ENCODE measurements around the gene TECR. TPM values are rescaled to one million over a fixed set of nuclear protein-coding genes. Genes with fewer than 3 reads are reported as not detected.
"Not testable (repeated sequence)": the region's sequence is repeated elsewhere in the genome, so short reads cannot be mapped to it uniquely, and the experiment has no call there.

Gene TECR
- total and polyA plus RNA-seq, 9 donors, result 71.3 to 133 (median 104) TPM

DNA sequence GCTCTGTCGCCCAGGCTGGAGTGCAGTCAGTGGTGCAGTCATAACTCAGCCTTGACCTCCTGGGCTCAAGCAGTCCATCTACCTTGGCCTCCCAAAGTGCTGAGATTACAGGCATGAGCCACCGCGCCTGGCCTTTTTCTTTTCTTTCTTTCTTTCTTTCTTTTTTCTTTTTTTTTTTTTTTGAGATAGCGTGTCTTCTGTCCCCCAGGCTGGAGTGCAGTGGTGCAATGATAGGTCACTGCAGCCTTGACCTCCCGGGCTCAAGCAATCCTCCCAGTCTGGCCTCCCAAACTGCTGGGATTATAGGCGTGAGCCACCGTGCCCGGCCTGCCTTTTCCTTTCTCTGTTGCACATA is 22.6 kb downstream of the TECR start:
- H3K9me3 ChIP-seq (replicated peaks; ENCODE audit: control insufficient read depth, low read depth, low read length); H3K27me3 ChIP-seq (ENCODE audit: control insufficient read depth, insufficient read depth, low read length); DNase-seq; H3K4me3 ChIP-seq (ENCODE audit: low read length): not testable (repeated sequence)
- H3K27ac ChIP-seq (ENCODE audit: low read length), result peak overlapping the region; percentile 55
- H3K36me3 ChIP-seq (ENCODE audit: control insufficient read depth, insufficient read depth, low read length), result peaks cover 32% of the 10 kb centered on the region
- H3K4me1 ChIP-seq (ENCODE audit: control insufficient read depth, insufficient read depth, low read length), result peaks cover 49% of the 10 kb centered on the region
- WGBS (ENCODE audit: insufficient coverage), result 73% methylated on average over 3 of the region's 8 CpGs

GRCh38 chr19:14553042-14553938 is 23.9 kb downstream of the TECR start:
- H3K4me3 ChIP-seq (ENCODE audit: low read length), result no peak overlapping the region
- 90% methylated on average over 34 of the region's 35 CpGs for WGBS (ENCODE audit: insufficient coverage)
- peak overlapping the region; percentile 47 for H3K27ac ChIP-seq (ENCODE audit: low read length)
- DNase-seq, result no peak
- H3K4me1 ChIP-seq (ENCODE audit: control insufficient read depth, insufficient read depth, low read length), result peaks cover 49% of the 10 kb centered on the region
- peaks cover 30% of the 10 kb centered on the region for H3K36me3 ChIP-seq (ENCODE audit: control insufficient read depth, insufficient read depth, low read length)
- no peaks in the 10 kb centered on the region for H3K9me3 ChIP-seq (replicated peaks; ENCODE audit: control insufficient read depth, low read depth, low read length)
- no peaks in the 10 kb centered on the region for H3K27me3 ChIP-seq (ENCODE audit: control insufficient read depth, insufficient read depth, low read length)

GRCh38 chr19:14553939-14554243 is 24.5 kb downstream of the TECR start:
- Histone ChIP-seq H3K27ac (ENCODE audit: low read length) (peak overlapping the region; percentile 47), H3K36me3 (ENCODE audit: control insufficient read depth, insufficient read depth, low read length) (peaks cover 24% of the 10 kb centered on the region), H3K4me3 (ENCODE audit: low read length) (no peak overlapping the region), H3K4me1 (ENCODE audit: control insufficient read depth, insufficient read depth, low read length) (peaks cover 55% of the 10 kb centered on the region), H3K9me3 (replicated peaks; ENCODE audit: control insufficient read depth, low read depth, low read length) (no peaks in the 10 kb centered on the region), H3K27me3 (ENCODE audit: control insufficient read depth, insufficient read depth, low read length) (no peaks in the 10 kb centered on the region)
- WGBS (ENCODE audit: insufficient coverage), result 48% methylated on average over 5 of the region's 9 CpGs
- no peak for DNase-seq

- no peak overlapping the region for H3K4me3 ChIP-seq (ENCODE audit: low read length)
Observed at GRCh38 chr19:14554382-14554812, 25.0 kb downstream of the TECR start.

GRCh38 chr19:14555918-14556661 is 26.7 kb downstream of the TECR start:
- Histone ChIP-seq H3K27ac (ENCODE audit: low read length) (no peak overlapping the region), H3K36me3 (ENCODE audit: control insufficient read depth, insufficient read depth, low read length) (peaks cover 10% of the 10 kb centered on the region), H3K4me3 (ENCODE audit: low read length) (no peak overlapping the region), H3K4me1 (ENCODE audit: control insufficient read depth, insufficient read depth, low read length) (peaks cover 66% of the 10 kb centered on the region), H3K27me3 (ENCODE audit: control insufficient read depth, insufficient read depth, low read length) (no peaks in the 10 kb centered on the region), H3K9me3 (replicated peaks; ENCODE audit: control insufficient read depth, low read depth, low read length) (no peaks in the 10 kb centered on the region)
- DNase-seq, result no peak
- 90% methylated on average over 11 of the region's 12 CpGs for WGBS (ENCODE audit: insufficient coverage)

More at GRCh38 chr19:14554382-14554812, 25.0 kb downstream of the TECR start:
- no peak for DNase-seq
- 33% methylated on average over 4 of the region's 6 CpGs for WGBS (ENCODE audit: insufficient coverage)
- Histone ChIP-seq H3K27me3 (ENCODE audit: control insufficient read depth, insufficient read depth, low read length) (no peaks in the 10 kb centered on the region), H3K36me3 (ENCODE audit: control insufficient read depth, insufficient read depth, low read length) (peaks cover 20% of the 10 kb centered on the region), H3K27ac (ENCODE audit: low read length) (peak overlapping the region; percentile 47), H3K4me1 (ENCODE audit: control insufficient read depth, insufficient read depth, low read length) (peaks cover 59% of the 10 kb centered on the region), H3K9me3 (replicated peaks; ENCODE audit: control insufficient read depth, low read depth, low read length) (no peaks in the 10 kb centered on the region)

DNA sequence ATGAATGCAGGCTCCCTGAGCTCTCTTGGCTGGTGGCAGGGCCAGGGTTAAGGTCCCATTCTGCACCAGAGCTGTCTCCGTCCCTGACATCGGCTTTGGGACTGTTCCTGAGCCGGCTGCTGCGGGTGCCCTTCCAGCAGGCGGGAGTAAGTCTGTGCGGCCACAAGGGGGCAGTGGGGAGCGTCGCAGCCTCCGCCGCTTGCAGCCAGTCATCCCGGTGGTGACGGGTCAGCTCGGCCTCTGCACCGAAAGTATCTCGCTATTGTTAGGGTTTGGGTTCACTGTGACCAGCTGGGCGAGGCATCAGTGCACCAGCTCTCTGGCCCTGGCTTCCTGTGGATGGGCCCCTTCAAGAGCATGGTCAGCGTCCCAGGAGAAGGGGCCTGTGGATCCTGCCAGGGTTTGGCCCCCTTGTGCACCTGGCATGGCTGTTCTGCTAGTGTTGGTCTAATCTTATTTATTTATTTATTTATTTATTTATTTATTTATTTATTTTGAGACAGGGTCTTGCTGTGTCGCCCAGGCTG is 27.3 kb downstream of the TECR start:
- Histone ChIP-seq H3K27me3 (ENCODE audit: control insufficient read depth, insufficient read depth, low read length) (no peaks in the 10 kb centered on the region), H3K27ac (ENCODE audit: low read length) (peak overlapping the region; percentile 67), H3K4me3 (ENCODE audit: low read length) (no peak overlapping the region), H3K4me1 (ENCODE audit: control insufficient read depth, insufficient read depth, low read length) (peaks cover 66% of the 10 kb centered on the region), H3K9me3 (replicated peaks; ENCODE audit: control insufficient read depth, low read depth, low read length) (no peaks in the 10 kb centered on the region), H3K36me3 (ENCODE audit: control insufficient read depth, insufficient read depth, low read length) (peaks cover 10% of the 10 kb centered on the region)
- WGBS (ENCODE audit: insufficient coverage), result 7% methylated on average over 17 of the region's 18 CpGs
- peak; percentile 79 for DNase-seq

DNA sequence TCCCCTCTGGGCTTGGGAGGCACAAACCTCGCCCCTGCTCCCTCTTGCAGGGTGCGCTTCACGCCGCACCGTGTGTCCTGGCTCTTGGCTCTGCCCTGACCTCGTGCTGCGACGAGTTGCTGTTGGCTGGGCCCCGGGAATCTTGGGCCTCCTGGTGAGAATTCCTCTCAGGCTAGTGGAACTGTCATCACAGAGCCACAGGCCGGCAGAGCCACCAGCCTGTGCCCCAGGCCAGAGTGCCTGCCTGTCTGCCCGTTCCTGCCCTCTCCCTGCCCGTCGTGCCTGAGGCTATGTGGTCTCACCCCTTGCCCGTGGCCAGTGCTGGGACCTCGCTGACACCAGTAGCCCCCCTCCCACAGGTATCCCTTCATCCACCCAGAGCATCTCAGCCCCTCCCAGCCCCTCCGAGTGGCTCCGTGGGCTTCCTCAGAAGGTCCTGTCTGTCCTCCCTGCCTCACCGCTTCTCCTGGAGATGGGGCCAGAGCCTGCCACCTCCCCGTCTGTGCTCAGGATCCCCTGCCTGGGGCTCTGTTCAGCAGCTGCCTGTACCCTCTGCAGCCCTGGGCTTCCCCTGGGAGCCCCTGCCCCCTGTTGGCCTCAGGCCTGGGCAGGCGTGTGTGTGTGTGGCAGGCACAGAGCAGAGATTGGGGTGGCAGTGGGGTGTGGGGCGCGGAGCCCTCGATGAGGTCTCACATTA is 29.1 kb downstream of the TECR start:
- Histone ChIP-seq H3K9me3 (replicated peaks; ENCODE audit: control insufficient read depth, low read depth, low read length) (no peaks in the 10 kb centered on the region), H3K4me3 (ENCODE audit: low read length) (peak overlapping the region; percentile 46), H3K27me3 (ENCODE audit: control insufficient read depth, insufficient read depth, low read length) (no peaks in the 10 kb centered on the region), H3K27ac (ENCODE audit: low read length) (peak overlapping the region; percentile 96), H3K36me3 (ENCODE audit: control insufficient read depth, insufficient read depth, low read length) (peaks cover 7% of the 10 kb centered on the region), H3K4me1 (ENCODE audit: control insufficient read depth, insufficient read depth, low read length) (peaks cover 71% of the 10 kb centered on the region)
- no peak for DNase-seq
- 75% methylated on average over 19 of the region's 23 CpGs for WGBS (ENCODE audit: insufficient coverage)

GRCh38 chr19:14559916-14560775 is 30.8 kb downstream of the TECR start:
- Histone ChIP-seq H3K36me3 (ENCODE audit: control insufficient read depth, insufficient read depth, low read length) (peaks cover 12% of the 10 kb centered on the region), H3K27ac (ENCODE audit: low read length) (peak overlapping the region; percentile 96), H3K9me3 (replicated peaks; ENCODE audit: control insufficient read depth, low read depth, low read length) (no peaks in the 10 kb centered on the region), H3K27me3 (ENCODE audit: control insufficient read depth, insufficient read depth, low read length) (no peaks in the 10 kb centered on the region), H3K4me3 (ENCODE audit: low read length) (peak overlapping the region; percentile 46), H3K4me1 (ENCODE audit: control insufficient read depth, insufficient read depth, low read length) (peaks cover 68% of the 10 kb centered on the region)
- 61% methylated on average over 9 of the region's 28 CpGs for WGBS (ENCODE audit: insufficient coverage)
- DNase-seq, result peak; percentile 71

DNA sequence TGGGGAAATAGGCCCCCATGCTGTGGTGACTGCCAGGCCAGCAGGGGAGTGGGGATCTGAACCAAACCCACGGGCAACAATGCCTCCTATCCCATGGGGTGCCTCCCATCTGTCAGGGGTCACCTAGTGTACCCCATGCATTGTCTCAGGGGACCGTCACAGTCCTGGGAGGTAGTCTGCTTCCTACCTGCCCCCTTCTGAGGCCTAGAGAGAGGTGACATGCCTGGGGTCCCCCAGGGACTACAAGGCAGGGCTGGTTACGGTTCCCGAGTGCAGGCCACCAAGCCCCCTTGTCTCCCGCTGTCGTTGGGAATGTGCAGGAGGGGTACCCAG is 31.3 kb downstream of the TECR start:
- Histone ChIP-seq H3K27me3 (ENCODE audit: control insufficient read depth, insufficient read depth, low read length) (no peaks in the 10 kb centered on the region), H3K27ac (ENCODE audit: low read length) (peak overlapping the region; percentile 96), H3K9me3 (replicated peaks; ENCODE audit: control insufficient read depth, low read depth, low read length) (no peaks in the 10 kb centered on the region), H3K4me1 (ENCODE audit: control insufficient read depth, insufficient read depth, low read length) (peaks cover 68% of the 10 kb centered on the region), H3K36me3 (ENCODE audit: control insufficient read depth, insufficient read depth, low read length) (peaks cover 18% of the 10 kb centered on the region), H3K4me3 (ENCODE audit: low read length) (no peak overlapping the region)
- 66% methylated on average over 4 of the region's 6 CpGs for WGBS (ENCODE audit: insufficient coverage)
- DNase-seq, result no peak

Data from muscle of leg (tissue), 11 donors.